HG03060 (cell line): ENCODE results near the gene PTPRN2.
"Not testable (repeated sequence)": the region's sequence is repeated elsewhere in the genome, so short reads cannot be mapped to it uniquely, and the experiment has no call there.

Experiments
- ATAC-seq: cut with Tn5 transposase; IDR thresholded peaks from one replicate; pipeline ENCODE4 v1.9.1; 2021; ENCODE audit warnings: low read depth, moderate number of reproducible peaks; ENCODE audit not compliant: unreplicated experiment

Gene PTPRN2

GRCh38 chr7:158318511-158318913 lies 269.1 kb downstream of the PTPRN2 start:
- ATAC-seq: no peak

DNA sequence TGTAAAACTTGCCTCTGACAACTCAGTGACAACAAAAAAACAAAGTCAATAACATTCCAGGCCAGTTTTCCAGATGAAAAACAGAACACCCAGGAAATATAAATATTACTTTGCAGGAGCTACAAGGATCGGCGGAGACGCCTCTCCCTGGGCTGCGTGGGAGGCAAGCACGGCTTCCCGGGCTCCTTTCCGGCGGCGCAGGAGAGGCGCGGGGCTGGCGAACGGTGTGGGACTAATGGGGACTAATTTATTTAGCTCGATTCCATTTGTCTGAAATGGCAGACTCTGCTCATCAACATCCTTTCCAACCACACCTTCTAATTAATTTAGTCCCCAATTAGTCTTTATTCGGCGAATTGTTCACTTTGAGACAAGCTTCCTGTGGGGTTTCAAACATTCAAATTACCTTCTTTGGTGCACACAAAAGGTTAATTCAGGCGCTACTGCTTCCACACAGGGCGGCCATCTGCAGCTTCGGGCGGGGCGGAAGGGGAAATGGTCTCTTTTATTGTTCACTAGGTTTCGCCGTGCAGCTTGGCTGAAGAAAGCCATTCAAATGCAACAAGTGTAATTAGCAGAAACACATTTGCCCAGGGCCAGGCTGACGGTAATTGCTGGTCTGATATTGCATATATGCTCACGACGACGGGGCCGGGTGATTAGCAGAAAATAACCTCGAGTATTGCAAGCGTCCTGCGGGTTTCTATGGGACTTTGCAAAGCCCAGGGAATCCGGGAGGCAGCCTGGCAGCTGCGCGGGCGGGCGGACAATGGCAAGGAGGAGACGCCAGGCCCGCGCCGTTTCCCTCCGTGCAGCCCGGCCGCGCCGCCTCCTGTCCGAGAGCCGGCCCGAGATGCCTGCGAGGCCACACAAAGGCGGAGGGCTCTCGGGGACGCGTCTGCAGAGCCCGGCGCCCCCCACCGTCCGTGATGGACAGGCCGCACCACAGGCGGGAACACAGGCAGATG lies 270.1 kb downstream of the PTPRN2 start:
- ATAC-seq: no peak

DNA sequence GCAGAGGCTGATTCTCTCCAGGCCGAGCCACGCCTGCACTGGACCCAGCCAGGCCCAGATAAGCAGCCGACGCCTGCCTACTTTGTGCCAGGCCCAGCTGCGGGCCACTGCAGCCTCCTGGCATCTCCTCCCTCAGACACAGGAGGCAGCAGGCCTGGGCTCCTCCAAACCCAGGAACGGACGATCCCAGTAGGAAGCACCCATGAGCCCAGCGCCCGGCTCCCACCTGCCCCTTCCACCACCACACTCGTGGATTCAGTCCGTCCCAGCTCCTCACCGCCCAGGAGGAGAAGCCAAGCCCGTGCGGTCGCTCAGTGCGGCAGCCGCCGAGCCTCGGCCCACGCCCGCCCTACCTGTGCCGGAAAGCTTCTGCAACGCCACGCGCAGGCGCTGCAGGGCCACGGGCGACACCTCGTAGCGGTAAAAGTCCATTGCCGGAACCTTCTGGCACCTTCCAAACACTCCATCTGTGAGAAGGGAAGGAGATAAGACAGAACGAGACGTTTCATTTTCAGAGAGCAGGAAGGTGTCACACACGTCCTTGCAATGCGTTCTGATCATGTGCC lies 271.1 kb downstream of the PTPRN2 start:
- ATAC-seq: no peak

GRCh38 chr7:158315881-158316280 lies 271.7 kb downstream of the PTPRN2 start:
- no peak for ATAC-seq

GRCh38 chr7:158315326-158315725 lies 272.3 kb downstream of the PTPRN2 start:
- ATAC-seq: no peak

GRCh38 chr7:158314394-158314793 lies 273.2 kb downstream of the PTPRN2 start:
- no peak for ATAC-seq

- no peak for ATAC-seq
These were observed 273.7 kb downstream of the PTPRN2 start for GRCh38 chr7:158313931-158314330.

DNA sequence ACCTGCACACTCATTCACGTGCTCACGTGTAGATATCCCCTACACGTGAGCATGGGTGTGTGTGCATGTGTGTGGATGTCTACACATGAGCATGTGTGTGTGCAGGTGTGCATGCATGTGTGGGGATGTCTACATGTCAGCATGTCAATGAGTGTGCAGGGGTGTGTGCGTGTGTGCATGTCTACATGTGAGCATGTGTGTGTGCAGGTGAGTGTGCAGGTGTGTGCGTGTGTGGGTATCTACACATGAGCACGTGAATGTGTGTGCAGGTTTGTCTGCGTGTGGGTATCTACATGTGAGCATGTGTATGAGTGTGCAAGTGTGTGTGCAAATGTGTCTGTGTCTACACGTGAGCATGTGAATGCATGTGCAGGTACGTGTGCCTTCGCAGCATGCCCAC lies 274.8 kb downstream of the PTPRN2 start:
- ATAC-seq: no peak

DNA sequence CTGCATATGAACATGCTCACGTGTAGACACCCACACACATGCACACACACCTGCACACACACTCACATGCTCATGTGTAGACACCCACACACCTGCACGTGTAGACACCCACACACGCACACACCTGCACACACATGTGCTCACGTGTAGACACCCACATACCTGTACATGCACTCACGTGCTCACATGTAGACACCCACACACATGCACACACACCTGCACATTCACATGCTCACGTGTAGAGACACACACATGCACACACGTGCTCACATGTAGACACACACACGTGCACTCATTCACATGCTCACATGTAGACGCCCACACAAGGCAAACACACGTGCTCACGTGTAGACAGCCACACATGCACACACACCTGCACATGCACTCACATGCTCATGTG lies 275.8 kb downstream of the PTPRN2 start:
- no peak for ATAC-seq

DNA sequence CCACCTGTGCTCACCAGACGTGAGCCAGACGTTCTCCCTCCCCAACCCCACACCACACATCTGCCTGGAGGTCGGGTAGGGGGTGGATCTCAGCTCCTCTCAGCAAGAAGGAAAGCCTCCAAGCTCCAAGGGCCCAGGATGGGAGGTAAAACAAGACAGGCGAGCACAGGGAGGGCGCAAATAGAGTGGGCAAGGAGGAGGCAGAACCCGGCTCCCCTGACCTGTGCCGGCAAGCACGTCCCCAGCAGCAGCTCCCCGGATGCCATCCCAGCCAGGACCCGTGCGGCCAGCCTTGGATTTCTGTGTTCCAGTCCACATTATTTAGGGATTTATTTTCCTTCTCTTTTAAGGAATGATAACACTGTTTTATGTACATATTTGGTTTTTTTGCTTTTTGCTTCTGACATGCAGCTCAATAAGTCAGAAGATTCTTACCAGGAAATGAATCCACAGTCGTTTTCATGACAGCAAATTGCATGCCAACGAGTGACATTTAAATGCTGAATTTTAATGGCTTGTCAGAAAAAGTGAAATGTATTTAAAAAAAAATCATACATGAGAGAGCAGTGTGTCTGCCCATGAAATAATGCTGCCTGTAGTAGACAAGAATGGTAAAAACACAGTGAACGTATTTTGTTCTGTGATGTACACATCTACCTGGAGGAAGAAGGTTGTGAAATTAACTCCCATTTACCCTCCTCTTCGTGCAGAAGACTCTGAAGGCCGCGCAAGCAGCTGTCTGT lies 276.5 kb downstream of the PTPRN2 start:
- no peak for ATAC-seq

GRCh38 chr7:158309868-158310763 lies 277.5 kb downstream of the PTPRN2 start:
- no peak for ATAC-seq

GRCh38 chr7:158308001-158308400 lies 279.6 kb downstream of the PTPRN2 start:
- no peak for ATAC-seq

DNA sequence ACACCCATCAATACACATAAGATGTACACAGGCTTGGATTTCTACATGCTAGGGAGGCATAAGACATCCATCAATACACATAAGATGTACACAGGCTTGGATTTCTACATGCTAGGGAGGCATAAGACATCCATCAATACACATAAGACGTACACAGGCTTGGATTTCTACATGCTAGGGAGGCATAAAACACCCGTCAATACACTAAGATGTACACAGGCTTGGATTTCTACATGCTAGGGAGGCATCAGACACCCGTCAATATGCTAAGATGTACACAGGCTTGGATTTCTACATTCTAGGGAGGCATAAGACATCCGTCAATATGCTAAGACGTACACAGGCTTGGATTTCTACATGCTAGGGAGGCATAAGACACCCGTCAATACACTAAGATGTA lies 283.6 kb downstream of the PTPRN2 start:
- ATAC-seq: not testable (repeated sequence)

GRCh38 chr7:158303121-158303520 lies 284.5 kb downstream of the PTPRN2 start:
- no peak for ATAC-seq

DNA sequence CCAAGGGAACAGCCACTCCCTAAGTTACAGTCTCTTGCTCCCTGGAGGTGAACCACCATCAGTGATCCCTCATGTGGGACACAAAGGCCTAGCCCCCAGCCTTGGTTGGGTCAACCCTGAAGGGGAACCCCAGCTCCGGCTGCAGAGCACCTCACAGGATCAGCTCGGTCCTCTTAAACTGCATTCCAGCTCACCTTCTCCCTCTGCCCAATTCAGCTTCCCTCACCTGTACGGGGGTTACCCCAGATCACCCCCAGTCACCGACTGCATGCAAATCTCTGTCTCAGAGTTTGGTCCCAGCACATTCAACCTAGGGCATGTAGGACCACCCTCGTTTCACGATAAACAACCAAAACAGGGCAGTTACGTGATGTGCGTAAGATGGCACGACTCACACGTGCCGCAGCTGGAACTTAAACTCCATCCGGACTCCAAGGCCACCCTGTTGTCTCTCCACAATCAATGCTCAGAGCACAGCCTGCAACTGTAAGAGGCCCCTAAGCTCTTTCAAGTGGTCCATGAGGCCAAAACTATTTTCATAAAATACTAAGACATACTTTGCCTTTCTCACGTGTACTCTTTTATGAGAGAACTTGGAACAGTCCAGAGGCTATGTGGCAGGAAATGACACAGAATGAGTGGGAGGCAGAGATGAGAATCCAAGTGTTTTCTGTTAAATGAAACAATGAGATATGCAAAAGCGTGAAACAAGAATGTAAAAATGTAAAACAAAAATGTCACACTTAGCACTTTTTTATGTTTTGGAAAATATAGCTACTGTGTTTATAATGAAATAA lies 285.2 kb downstream of the PTPRN2 start:
- no peak for ATAC-seq

DNA sequence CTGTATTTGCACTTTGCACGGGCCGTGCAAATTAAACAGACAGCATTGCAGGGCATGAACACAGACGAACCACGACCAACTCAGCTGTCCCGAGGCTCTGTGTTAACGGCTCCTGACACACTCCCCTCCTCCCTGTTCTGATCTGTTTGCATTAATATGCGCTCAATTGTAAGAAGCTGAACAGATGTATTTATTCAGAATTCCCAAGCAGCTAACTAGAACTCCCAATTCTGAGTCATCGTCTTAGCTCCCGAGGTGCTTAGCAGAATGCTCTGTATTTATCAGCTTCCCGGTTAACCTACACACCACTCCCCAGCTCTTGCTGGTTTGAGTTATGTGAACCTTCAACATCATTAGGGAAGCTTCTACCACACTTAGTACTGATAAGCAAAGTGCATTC lies 286.4 kb downstream of the PTPRN2 start:
- ATAC-seq: no peak

GRCh38 chr7:158300427-158300826 lies 287.2 kb downstream of the PTPRN2 start:
- no peak for ATAC-seq

DNA sequence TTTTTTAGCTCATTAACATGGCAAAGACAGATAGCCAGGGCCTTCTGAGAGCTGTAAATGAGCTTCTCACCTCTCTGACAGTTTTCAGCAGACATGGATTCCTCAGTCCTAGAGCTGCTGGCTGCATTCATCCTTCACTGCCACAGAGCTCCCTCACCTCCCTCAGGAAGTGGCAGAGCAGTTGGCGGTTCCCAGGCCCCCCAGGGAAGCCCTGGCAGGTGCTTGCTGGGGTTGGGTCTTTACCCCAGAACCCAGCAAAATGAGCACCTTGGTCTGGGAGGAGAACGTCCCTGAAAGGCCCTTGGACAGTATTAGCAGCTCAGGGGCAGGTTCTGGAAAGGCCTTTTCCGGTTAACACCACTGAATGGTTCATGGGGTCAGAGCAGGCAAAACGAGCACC lies 288.0 kb downstream of the PTPRN2 start:
- ATAC-seq: no peak

DNA sequence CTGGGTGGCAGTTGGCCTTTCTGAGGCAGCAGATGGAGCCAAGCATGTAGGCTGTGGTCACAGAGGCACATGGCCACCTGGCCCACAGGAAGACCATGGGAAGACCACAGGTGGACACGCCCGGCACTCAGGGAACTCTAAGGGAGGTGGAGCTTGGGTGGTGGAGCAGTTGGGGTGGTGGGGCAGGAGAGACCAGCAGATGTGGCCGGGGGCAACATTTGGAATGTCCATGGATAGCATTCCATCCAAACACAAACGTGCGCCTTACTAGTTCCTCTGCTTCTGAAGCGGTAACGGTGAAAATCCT lies 290.9 kb downstream of the PTPRN2 start:
- no peak for ATAC-seq
